T-cell (primary cell): ENCODE measurements around the gene MMP25. TPM values are rescaled to one million over a fixed set of nuclear protein-coding genes. Genes with fewer than 3 reads are reported as not detected.

Experiments
- ATAC-seq, 4 experiments: fragments of 200-7000 bp in 3 of 4; fragments of 150-1000 bp in 1 of 4; cut with Tn5 transposase; replicated peaks in 1 of 4; 1 replicate in 3 of 4; 2 replicates in 1 of 4; pipeline ENCODE4 v1.10.0; 2021; ENCODE audit warnings: moderate library complexity in 3 of 4, mild to moderate bottlenecking in 2 of 4, moderate number of reproducible peaks in 1 of 4
- CTCF ChIA-PET, 2 donors: fragments of 300-600 bp; sonication (Branson Sonifier 250); formaldehyde crosslinking; loops; one replicate each; lab custom pipeline; 2022; ENCODE audit warnings: antibody characterized with exemption in 2 of 2; lab: Charles Lee
- POLR2A ChIA-PET, 2 donors: fragments of 300-600 bp; sonication (Branson Sonifier 250); formaldehyde crosslinking; loops; one replicate each; lab custom pipeline; 2022; ENCODE audit warnings: antibody characterized with exemption in 2 of 2; lab: Charles Lee
- DNase-seq, 35 experiments: peaks; one replicate each; pipeline versions ENCODE4 v3.0.0 to v3.0.0-alpha.2; 2013 to 2023
- H3K27ac ChIP-seq: one replicate; pipeline ENCODE4 v1.5.1; 2013; ENCODE audit warnings: low read length
- H3K27me3 ChIP-seq, 2 experiments: replicated peaks in 1 of 2; 1 replicate in 1 of 2; 2 replicates in 1 of 2; pipeline versions ENCODE4 v1.6.1 to v1.7.0; 2013; ENCODE audit warnings: low read length in 1 of 2, mixed read lengths in 1 of 2; ENCODE audit not compliant: control insufficient read depth in 2 of 2, insufficient read depth in 2 of 2; ENCODE audit errors: extremely low read depth in 1 of 2
- H3K36me3 ChIP-seq, 2 donors: 1 replicate in 1 of 2; 2 replicates in 1 of 2; pipeline versions ENCODE4 v1.6.1 to v1.7.0; 2013; ENCODE audit warnings: low read length in 1 of 2; ENCODE audit not compliant: control insufficient read depth in 2 of 2, insufficient read depth in 1 of 2; ENCODE audit errors: extremely low read depth in 1 of 2
- H3K4me1 ChIP-seq, 2 experiments: 1 replicate in 1 of 2; 2 replicates in 1 of 2; pipeline versions ENCODE4 v1.6.1 to v1.7.0; 2013; ENCODE audit warnings: low read length in 2 of 2, mixed read lengths in 1 of 2; ENCODE audit not compliant: insufficient read depth in 2 of 2, control insufficient read depth in 1 of 2; ENCODE audit errors: extremely low read depth in 1 of 2
- H3K4me3 ChIP-seq, 2 donors: 1 replicate in 1 of 2; 2 replicates in 1 of 2; pipeline versions ENCODE4 v1.5.1 to v1.7.0; 2013; ENCODE audit warnings: mild to moderate bottlenecking in 2 of 2, low read length in 1 of 2, moderate library complexity in 1 of 2; ENCODE audit not compliant: control insufficient read depth in 1 of 2; ENCODE audit errors: extremely low read depth in 1 of 2
- H3K9me3 ChIP-seq: 2 replicates; pipeline ENCODE4 v1.7.0; 2013
- H3K27ac Mint-ChIP-seq, 2 donors: one replicate each; pipeline ENCODE4 v1.8.0; 2020 to 2021; ENCODE audit warnings: mild to moderate bottlenecking in 2 of 2, mixed read lengths in 2 of 2
- H3K27me3 Mint-ChIP-seq, 2 donors: one replicate each; pipeline ENCODE4 v1.8.0; 2021 to 2022; ENCODE audit warnings: mixed read lengths in 2 of 2
- H3K36me3 Mint-ChIP-seq: one replicate; pipeline ENCODE4 v1.8.0; 2021; ENCODE audit warnings: mixed read lengths
- H3K4me1 Mint-ChIP-seq, 3 donors: one replicate each; pipeline ENCODE4 v1.8.0; 2020 to 2022; ENCODE audit warnings: mixed read lengths in 3 of 3, mild to moderate bottlenecking in 1 of 3
- H3K4me3 Mint-ChIP-seq, 3 donors: one replicate each; pipeline ENCODE4 v1.8.0; 2020 to 2022; ENCODE audit warnings: mild to moderate bottlenecking in 3 of 3, mixed read lengths in 3 of 3, moderate library complexity in 3 of 3
- H3K9me3 Mint-ChIP-seq, 3 donors: one replicate each; pipeline ENCODE4 v1.8.0; 2020 to 2022; ENCODE audit warnings: mixed read lengths in 3 of 3
- WGBS: methylation state at CpG from one replicate; pipeline ENCODE4 v1.1.5; 2013; ENCODE audit warnings: missing lambda C conversion rate; ENCODE audit not compliant: insufficient coverage; 5-methylcytosine and 5-hydroxymethylcytosine counted together
- total RNA-seq, 35 experiments: library from RNA in 6 of 35; stranded (reverse) in 6 of 35; fragments of 120-200 nt in 1 of 35; gene quantifications; one replicate each; pipeline versions ENCODE4 v1.2.1 to v1.2.4 and lab custom pipeline; 2013 to 2026

MMP25 gene
- total RNA-seq, 5 donors from 2014 or later (not counting 1 experiment from before 2014, with no cell fraction given) = 1.6 to 9.6 (median 4.1) TPM

GRCh38 chr16:3022684-3023414 lies 23.5 kb upstream of the MMP25 start:
- peaks cover 12% of the 10 kb centered on the region for H3K36me3 Mint-ChIP-seq
- H3K27me3 ChIP-seq = peaks cover 0 to 10% of the 10 kb centered on the region in 2 experiments
- CTCF ChIA-PET = interaction anchor here (0.6 to 1.2 kb wide), 6 partner anchors 9 to 156 kb away, joined by 3 to 11 read pairs (median 4); no protein-coding TSS in a partner anchor
- H3K4me3 Mint-ChIP-seq = peak overlapping the region; percentile 80 to 91 (median 90)
- 65% methylated on average over 6 of the region's 8 CpGs for WGBS
- H3K4me3 ChIP-seq = peak overlapping the region; percentile 72 to 76
- H3K27ac ChIP-seq = peak overlapping the region; percentile 85
- peaks cover 21 to 78% of the 10 kb centered on the region in 2 experiments for H3K4me1 ChIP-seq
- H3K9me3 ChIP-seq = no peaks in the 10 kb centered on the region
- H3K36me3 ChIP-seq = peaks cover 15 to 26% of the 10 kb centered on the region in 2 donors
- H3K27ac Mint-ChIP-seq = peak overlapping the region; percentile 89 to 99
- POLR2A ChIA-PET = interaction anchor here in 1 of 2 donors (0.5 kb wide), 1 partner anchor 1040 kb away, joined by 3 read pairs; no protein-coding TSS in a partner anchor
- DNase-seq = peak in 2 of 35 experiments; percentile 31 to 35
- H3K9me3 Mint-ChIP-seq = no peaks in the 10 kb centered on the region
- H3K4me1 Mint-ChIP-seq = peaks cover 39 to 57% (median 45%) of the 10 kb centered on the region in 3 donors
- peaks cover 0 to 2% of the 10 kb centered on the region in 2 donors for H3K27me3 Mint-ChIP-seq
- no peak for ATAC-seq

GRCh38 chr16:3023415-3023668 lies 23.0 kb upstream of the MMP25 start:
- ATAC-seq (peak in 1 of 4 experiments; percentile 0), DNase-seq (peak in 4 of 35 experiments; percentile 20 to 44 (median 34))
- peak overlapping the region; percentile 80 to 91 (median 90) for H3K4me3 Mint-ChIP-seq
- POLR2A ChIA-PET = interaction anchor here in 1 of 2 donors (0.5 kb wide), 1 partner anchor 1040 kb away, joined by 3 read pairs; no protein-coding TSS in a partner anchor
- H3K27ac Mint-ChIP-seq = peak overlapping the region; percentile 89 to 99
- H3K9me3 Mint-ChIP-seq = no peaks in the 10 kb centered on the region
- 54% methylated on average over 5 of the region's 6 CpGs for WGBS
- peaks cover 15 to 26% of the 10 kb centered on the region in 2 donors for H3K36me3 ChIP-seq
- H3K4me1 Mint-ChIP-seq = peaks cover 44 to 56% (median 47%) of the 10 kb centered on the region in 3 donors
- CTCF ChIA-PET = interaction anchor here in 1 of 2 donors (1.0 to 1.2 kb wide), 2 partner anchors 8 to 73 kb away, joined by 3 to 4 read pairs; no protein-coding TSS in a partner anchor
- H3K27ac ChIP-seq = peak overlapping the region; percentile 85
- H3K27me3 Mint-ChIP-seq = peaks cover 0 to 2% of the 10 kb centered on the region in 2 donors
- H3K27me3 ChIP-seq = peaks cover 0 to 5% of the 10 kb centered on the region in 2 experiments
- peaks cover 21 to 76% of the 10 kb centered on the region in 2 experiments for H3K4me1 ChIP-seq
- H3K36me3 Mint-ChIP-seq = peaks cover 12% of the 10 kb centered on the region
- peak overlapping the region; percentile 72 to 76 for H3K4me3 ChIP-seq
- no peaks in the 10 kb centered on the region for H3K9me3 ChIP-seq

- peaks cover 46 to 55% (median 48%) of the 10 kb centered on the region in 3 donors for H3K4me1 Mint-ChIP-seq
- H3K9me3 Mint-ChIP-seq = no peaks in the 10 kb centered on the region
- H3K36me3 Mint-ChIP-seq = peaks cover 12% of the 10 kb centered on the region
- no peaks in the 10 kb centered on the region for H3K9me3 ChIP-seq
- 2% methylated on average over 56 of the region's 69 CpGs for WGBS
- H3K27me3 ChIP-seq = peaks cover 0 to 5% of the 10 kb centered on the region in 2 experiments
- peak within 1 kb of the TSS; percentile 72 to 76 for H3K4me3 ChIP-seq
- CTCF ChIA-PET = interaction anchor here in 1 of 2 donors (0.5 to 1.0 kb wide), 4 partner anchors 20 to 148 kb away, joined by 3 to 7 read pairs (median 4); no protein-coding TSS in a partner anchor
- peaks cover 2 to 3% of the 10 kb centered on the region in 2 donors for H3K27me3 Mint-ChIP-seq
- DNase-seq = peak; percentile 90 to 98 (median 96)
- peak within 1 kb of the TSS; percentile 96 to 99 for H3K27ac Mint-ChIP-seq
- POLR2A ChIA-PET = interaction anchor here in 1 of 2 donors (0.5 to 0.6 kb wide), 2 partner anchors 220 to 1039 kb away, joined by 3 read pairs; no protein-coding TSS in a partner anchor
- peaks cover 15 to 26% of the 10 kb centered on the region in 2 donors for H3K36me3 ChIP-seq
- peak within 1 kb of the TSS; percentile 85 for H3K27ac ChIP-seq
- peaks cover 21 to 76% of the 10 kb centered on the region in 2 experiments for H3K4me1 ChIP-seq
- peak within 1 kb of the TSS; percentile 80 to 91 (median 90) for H3K4me3 Mint-ChIP-seq
- peak; percentile 78 to 83 (median 82) for ATAC-seq
These were observed 22.5 kb upstream of the MMP25 start, which contains the start of the genes HCFC1R1 and THOC6 for GRCh38 chr16:3023669-3024478. HCFC1R1 (minus strand) TSS chr16:3023942; CDS start chr16:3023941, 1 bp downstream. THOC6 (plus strand) TSS chr16:3024035; CDS start chr16:3024327, 292 bp downstream.

- Histone ChIP-seq H3K27ac (no peak overlapping the region), H3K36me3 (peaks cover 15 to 26% of the 10 kb centered on the region in 2 donors), H3K27me3 (peaks cover 3 to 19% of the 10 kb centered on the region in 2 experiments), H3K4me3 (no peak overlapping the region), H3K4me1 (peaks cover 22 to 78% of the 10 kb centered on the region in 2 experiments), H3K9me3 (no peaks in the 10 kb centered on the region)
- POLR2A ChIA-PET = interaction anchor here in 1 of 2 donors (0.6 kb wide), 1 partner anchor 1903 kb away, joined by 8 read pairs; no protein-coding TSS in a partner anchor
- Mint-ChIP-seq H3K9me3 (no peaks in the 10 kb centered on the region), H3K27me3 (peaks cover 11 to 12% of the 10 kb centered on the region in 2 donors), H3K27ac (no peak overlapping the region), H3K4me3 (no peak overlapping the region), H3K4me1 (peaks cover 53 to 59% (median 56%) of the 10 kb centered on the region in 3 donors), H3K36me3 (peaks cover 12% of the 10 kb centered on the region)
- WGBS = 98% methylated on average over 14 of the region's 18 CpGs
- no peak for DNase-seq
- CTCF ChIA-PET = interaction anchor here (0.6 to 0.7 kb wide), 3 partner anchors 36 to 159 kb away, joined by 6 to 7 read pairs (median 7); no protein-coding TSS in a partner anchor
- ATAC-seq = no peak
These were observed 21.0 kb upstream of the MMP25 start for GRCh38 chr16:3025032-3026002.

- 96% methylated on average over 6 of the region's 8 CpGs for WGBS
- CTCF ChIA-PET = no interaction called here
- Mint-ChIP-seq H3K27ac (no peak overlapping the region), H3K4me3 (peak overlapping the region in 1 of 3 donors; percentile 24), H3K9me3 (no peaks in the 10 kb centered on the region), H3K36me3 (peaks cover 12% of the 10 kb centered on the region), H3K27me3 (peaks cover 12 to 15% of the 10 kb centered on the region in 2 donors), H3K4me1 (peaks cover 49 to 59% (median 56%) of the 10 kb centered on the region in 3 donors)
- Histone ChIP-seq H3K27ac (no peak overlapping the region), H3K36me3 (peaks cover 15 to 26% of the 10 kb centered on the region in 2 donors), H3K4me1 (peaks cover 17 to 73% of the 10 kb centered on the region in 2 experiments), H3K9me3 (no peaks in the 10 kb centered on the region), H3K27me3 (peaks cover 3 to 25% of the 10 kb centered on the region in 2 experiments), H3K4me3 (no peak overlapping the region)
- POLR2A ChIA-PET = no interaction called here
- DNase-seq = no peak
- ATAC-seq = no peak
These were observed 20.4 kb upstream of the MMP25 start for GRCh38 chr16:3026003-3026378.
